Vagina (tissue), 2 donors: ENCODE measurements around the gene TEX51. TPM values are rescaled to one million over a fixed set of nuclear protein-coding genes. Genes with fewer than 3 reads are reported as not detected.

Source experiments
- DNase-seq, 2 donors: peaks; one replicate each; pipeline ENCODE4 v3.0.0-alpha.2; 2017; ENCODE audit errors: extremely low spot score in 2 of 2
- H3K27ac ChIP-seq: fragments of 200-600 bp; sonication (generic); one replicate; pipeline ENCODE4 v1.5.1; 2019
- H3K27me3 ChIP-seq: fragments of 200-600 bp; sonication (generic); one replicate; pipeline ENCODE4 v1.5.1; 2019
- H3K36me3 ChIP-seq, 2 donors: fragments of 200-600 bp; sonication (generic); one replicate each; pipeline ENCODE4 v1.5.1; 2017 to 2019
- H3K4me1 ChIP-seq: fragments of 200-600 bp; sonication (generic); one replicate; pipeline ENCODE4 v1.5.1; 2019
- H3K4me3 ChIP-seq, 2 donors: fragments of 200-600 bp; sonication (generic); 1 replicate in 1 of 2; 2 replicates in 1 of 2; pipeline ENCODE4 v1.5.1; 2016 to 2019
- H3K9me3 ChIP-seq: fragments of 200-600 bp; sonication (generic); one replicate; pipeline ENCODE4 v1.5.1; 2019
- CTCF ChIP-seq, 3 experiments: fragments of 450-650 bp in 2 of 3; fragments of 200-600 bp in 1 of 3; sonication (generic) in 1 of 3; IDR thresholded peaks; one replicate each; pipeline ENCODE4 v1.5.1; 2017 to 2019; ENCODE audit warnings: antibody characterized with exemption in 3 of 3, mild to moderate bottlenecking in 2 of 3, moderate library complexity in 2 of 3
- POLR2A ChIP-seq, 2 donors: fragments of 450-650 bp; IDR thresholded peaks; one replicate each; pipeline ENCODE4 v1.6.1; 2017; ENCODE audit warnings: antibody characterized with exemption in 2 of 2, mild to moderate bottlenecking in 2 of 2, moderate library complexity in 2 of 2
- POLR2AphosphoS5 ChIP-seq, 2 donors: sonication (generic); formaldehyde crosslinking; IDR thresholded peaks; one replicate each; pipeline ENCODE4 v1.9.0; 2017; ENCODE audit warnings: antibody characterized with exemption in 2 of 2, mild to moderate bottlenecking in 2 of 2, low read depth in 1 of 2; ENCODE audit not compliant: insufficient read depth in 1 of 2
- intact Hi-C: fragments of 100-400 bp; cut with DNase I; formaldehyde crosslinking; loops from one replicate; pipeline ENCODE4 v1.15.1; 2023
- total RNA-seq: library from RNA; depleted of rRNA; stranded (reverse); fragments of >200 nt; gene quantifications from one replicate; pipeline ENCODE4 v1.2.3, GENCODE V29; 2016

The TEX51 gene
- total RNA-seq, 1 donor from 2014 or later = not detected

GRCh38 chr2:126893153-126893552 lies 5.5 kb upstream of the TEX51 start:
- peak in 1 of 2 donors; percentile 74 for DNase-seq
- TF ChIP-seq POLR2AphosphoS5 (IDR thresholded peaks at IDR 0.05; ENCODE audit: insufficient read depth in 1 of 2, low read depth in 1 of 2) (no peak), POLR2A (IDR thresholded peaks at IDR 0.05) (no peak), CTCF (IDR thresholded peaks at IDR 0.05) (no peak)
- intact Hi-C loops = no loop called here

GRCh38 chr2:126893606-126894005 lies 5.1 kb upstream of the TEX51 start:
- Histone ChIP-seq H3K27me3 (no peaks in the 10 kb centered on the region), H3K4me3 (no peak overlapping the region), H3K9me3 (no peaks in the 10 kb centered on the region), H3K36me3 (no peaks in the 10 kb centered on the region), H3K27ac (no peak overlapping the region), H3K4me1 (no peaks in the 10 kb centered on the region)
- TF ChIP-seq CTCF (IDR thresholded peaks at IDR 0.05) (no peak), POLR2AphosphoS5 (IDR thresholded peaks at IDR 0.05; ENCODE audit: insufficient read depth in 1 of 2, low read depth in 1 of 2) (no peak), POLR2A (IDR thresholded peaks at IDR 0.05) (no peak)
- intact Hi-C loops = no loop called here
- DNase-seq = no peak

More at GRCh38 chr2:126893153-126893552, 5.5 kb upstream of the TEX51 start:
- Histone ChIP-seq H3K36me3 (no peaks in the 10 kb centered on the region), H3K27me3 (no peaks in the 10 kb centered on the region), H3K27ac (no peak overlapping the region), H3K4me1 (no peaks in the 10 kb centered on the region), H3K4me3 (no peak overlapping the region), H3K9me3 (no peaks in the 10 kb centered on the region)

- TF ChIP-seq POLR2AphosphoS5 (IDR thresholded peaks at IDR 0.05; ENCODE audit: insufficient read depth in 1 of 2, low read depth in 1 of 2) (no peak), POLR2A (IDR thresholded peaks at IDR 0.05) (no peak), CTCF (IDR thresholded peaks at IDR 0.05) (no peak)
- DNase-seq = peak; percentile 58 to 64
- intact Hi-C loops = no loop called here
- H3K27me3 ChIP-seq = no peaks in the 10 kb centered on the region
- H3K4me1 ChIP-seq = no peaks in the 10 kb centered on the region
- no peaks in the 10 kb centered on the region for H3K9me3 ChIP-seq
- H3K36me3 ChIP-seq = no peaks in the 10 kb centered on the region
- no peak overlapping the region for H3K27ac ChIP-seq
- H3K4me3 ChIP-seq = no peak overlapping the region
Measured at GRCh38 chr2:126894082-126894481, 4.6 kb upstream of the TEX51 start.

GRCh38 chr2:126894585-126895182 lies 4.0 kb upstream of the TEX51 start:
- Histone ChIP-seq H3K9me3 (no peaks in the 10 kb centered on the region), H3K27me3 (no peaks in the 10 kb centered on the region), H3K27ac (no peak overlapping the region), H3K4me3 (no peak overlapping the region), H3K4me1 (no peaks in the 10 kb centered on the region), H3K36me3 (no peaks in the 10 kb centered on the region)
- no peak for TF ChIP-seq POLR2A (IDR thresholded peaks at IDR 0.05)
- TF ChIP-seq POLR2AphosphoS5 (IDR thresholded peaks at IDR 0.05; ENCODE audit: insufficient read depth in 1 of 2, low read depth in 1 of 2) = no peak
- TF ChIP-seq CTCF (IDR thresholded peaks at IDR 0.05) = no peak
- DNase-seq = peak; percentile 67 to 74
- intact Hi-C loops = no loop called here

GRCh38 chr2:126895336-126895735 lies 3.4 kb upstream of the TEX51 start:
- no peaks in the 10 kb centered on the region for H3K27me3 ChIP-seq
- DNase-seq = peak; percentile 58 to 70
- no peaks in the 10 kb centered on the region for H3K36me3 ChIP-seq
- intact Hi-C loops = no loop called here
- no peaks in the 10 kb centered on the region for H3K9me3 ChIP-seq
- H3K4me3 ChIP-seq = no peak overlapping the region
- TF ChIP-seq POLR2A (IDR thresholded peaks at IDR 0.05) (no peak), CTCF (IDR thresholded peaks at IDR 0.05) (no peak), POLR2AphosphoS5 (IDR thresholded peaks at IDR 0.05; ENCODE audit: insufficient read depth in 1 of 2, low read depth in 1 of 2) (no peak)
- no peak overlapping the region for H3K27ac ChIP-seq
- no peaks in the 10 kb centered on the region for H3K4me1 ChIP-seq
